ENCODE data around the gene DRD1.

DNA sequence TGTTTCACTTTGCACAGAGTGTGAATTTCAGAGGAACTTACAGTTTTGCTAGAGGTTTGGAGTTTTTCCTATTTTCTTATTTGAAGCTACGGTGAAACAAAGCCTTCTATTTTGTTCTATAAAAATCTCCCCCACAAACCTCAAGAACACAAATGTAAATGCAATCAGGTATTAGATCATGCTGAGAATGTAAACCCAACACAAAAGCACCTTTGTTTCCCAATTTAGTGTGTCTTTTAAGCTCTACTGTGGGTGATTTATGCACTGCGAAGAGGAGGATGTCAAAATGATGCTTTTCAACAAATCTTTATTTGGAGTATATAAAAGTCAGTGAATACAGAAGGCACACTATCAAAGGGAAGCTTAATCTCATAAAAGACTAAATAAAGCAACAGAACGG is 4.3 kb upstream of the DRD1 start:
- TF ChIP-seq, protein P1, sequence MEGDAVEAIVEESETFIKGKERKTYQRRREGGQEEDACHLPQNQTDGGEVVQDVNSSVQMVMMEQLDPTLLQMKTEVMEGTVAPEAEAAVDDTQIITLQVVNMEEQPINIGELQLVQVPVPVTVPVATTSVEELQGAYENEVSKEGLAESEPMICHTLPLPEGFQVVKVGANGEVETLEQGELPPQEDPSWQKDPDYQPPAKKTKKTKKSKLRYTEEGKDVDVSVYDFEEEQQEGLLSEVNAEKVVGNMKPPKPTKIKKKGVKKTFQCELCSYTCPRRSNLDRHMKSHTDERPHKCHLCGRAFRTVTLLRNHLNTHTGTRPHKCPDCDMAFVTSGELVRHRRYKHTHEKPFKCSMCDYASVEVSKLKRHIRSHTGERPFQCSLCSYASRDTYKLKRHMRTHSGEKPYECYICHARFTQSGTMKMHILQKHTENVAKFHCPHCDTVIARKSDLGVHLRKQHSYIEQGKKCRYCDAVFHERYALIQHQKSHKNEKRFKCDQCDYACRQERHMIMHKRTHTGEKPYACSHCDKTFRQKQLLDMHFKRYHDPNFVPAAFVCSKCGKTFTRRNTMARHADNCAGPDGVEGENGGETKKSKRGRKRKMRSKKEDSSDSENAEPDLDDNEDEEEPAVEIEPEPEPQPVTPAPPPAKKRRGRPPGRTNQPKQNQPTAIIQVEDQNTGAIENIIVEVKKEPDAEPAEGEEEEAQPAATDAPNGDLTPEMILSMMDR (IDR thresholded peaks at IDR 0.05): no peak
- TF ChIP-seq EP300 (IDR thresholded peaks at IDR 0.05) (no peak), POLR2A (IDR thresholded peaks at IDR 0.05) (no peak), POLR2AphosphoS5 (IDR thresholded peaks at IDR 0.05) (no peak)

All from upper lobe of left lung (tissue), 4 donors.